ENCODE results near the gene CCDC74B.
"Not testable (repeated sequence)": the region's sequence is repeated elsewhere in the genome, so short reads cannot be mapped to it uniquely, and the experiment has no call there.

DNA sequence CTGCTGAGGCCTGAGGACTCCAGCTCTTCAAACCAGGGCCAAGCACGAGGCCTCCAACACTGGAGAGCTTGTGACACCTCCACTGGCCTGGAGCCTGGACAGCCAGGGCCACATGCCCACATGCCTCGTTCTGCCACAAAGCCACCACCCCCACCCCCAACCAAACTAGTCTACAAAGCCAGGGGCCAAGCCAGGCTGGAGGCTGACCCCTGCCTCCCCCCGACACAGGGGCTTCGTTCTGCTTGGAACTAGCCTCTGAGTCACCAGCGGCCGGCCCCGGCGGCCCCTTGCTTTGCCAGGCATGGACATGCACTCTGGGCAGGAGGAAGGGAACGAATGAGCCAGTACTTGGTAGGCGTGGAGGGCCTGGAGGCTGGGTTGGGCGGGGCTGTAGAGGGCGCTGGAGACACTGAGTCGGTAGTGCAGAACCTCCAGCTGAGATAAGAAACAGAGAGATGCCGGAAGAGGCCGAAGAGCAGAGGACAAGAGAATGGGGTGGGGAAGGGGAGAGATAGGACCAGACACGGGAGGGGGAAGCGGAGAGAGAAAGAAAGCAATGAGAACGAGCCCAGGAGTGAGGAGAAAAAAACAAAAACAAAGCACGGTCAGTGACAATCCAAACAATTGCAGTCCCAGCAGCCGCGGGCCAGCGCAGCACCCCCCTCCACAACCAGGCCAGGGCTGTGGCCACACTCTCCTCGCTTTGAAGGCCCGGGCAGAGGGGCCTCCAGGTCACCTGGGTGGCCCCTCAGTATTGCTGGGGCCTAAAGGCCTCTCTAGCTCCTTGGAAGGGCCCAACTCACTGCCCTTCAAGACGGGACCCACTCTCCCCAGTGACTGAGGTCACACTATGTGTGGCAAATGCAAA lies 16.2 kb upstream of the CCDC74B start:
- TF ChIP-seq, protein P1, sequence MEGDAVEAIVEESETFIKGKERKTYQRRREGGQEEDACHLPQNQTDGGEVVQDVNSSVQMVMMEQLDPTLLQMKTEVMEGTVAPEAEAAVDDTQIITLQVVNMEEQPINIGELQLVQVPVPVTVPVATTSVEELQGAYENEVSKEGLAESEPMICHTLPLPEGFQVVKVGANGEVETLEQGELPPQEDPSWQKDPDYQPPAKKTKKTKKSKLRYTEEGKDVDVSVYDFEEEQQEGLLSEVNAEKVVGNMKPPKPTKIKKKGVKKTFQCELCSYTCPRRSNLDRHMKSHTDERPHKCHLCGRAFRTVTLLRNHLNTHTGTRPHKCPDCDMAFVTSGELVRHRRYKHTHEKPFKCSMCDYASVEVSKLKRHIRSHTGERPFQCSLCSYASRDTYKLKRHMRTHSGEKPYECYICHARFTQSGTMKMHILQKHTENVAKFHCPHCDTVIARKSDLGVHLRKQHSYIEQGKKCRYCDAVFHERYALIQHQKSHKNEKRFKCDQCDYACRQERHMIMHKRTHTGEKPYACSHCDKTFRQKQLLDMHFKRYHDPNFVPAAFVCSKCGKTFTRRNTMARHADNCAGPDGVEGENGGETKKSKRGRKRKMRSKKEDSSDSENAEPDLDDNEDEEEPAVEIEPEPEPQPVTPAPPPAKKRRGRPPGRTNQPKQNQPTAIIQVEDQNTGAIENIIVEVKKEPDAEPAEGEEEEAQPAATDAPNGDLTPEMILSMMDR (IDR thresholded peaks at IDR 0.05): not testable (repeated sequence)
- not testable (repeated sequence) for TF ChIP-seq EP300, POLR2A (IDR thresholded peaks at IDR 0.05)
